HEK293 (cell line): ENCODE results near the gene RAB11A.

Experiments
- TRIM28 ChIP-seq: IDR thresholded peaks from 2 replicates; pipeline ENCODE4 v1.6.1; 2011; ENCODE audit warnings: low read length, control low read depth, borderline replicate concordance
- ZNF394 ChIP-seq: fragments of 450-650 bp; formaldehyde crosslinking; IDR thresholded peaks from 2 replicates; pipeline ENCODE4 v1.5.1; 2016; ENCODE audit warnings: missing biosample characterization, missing genetic modification characterization, mild to moderate bottlenecking, moderate library complexity, borderline replicate concordance
- TF ChIP-seq, protein P1 (sequence below): fragments of 450-650 bp; formaldehyde crosslinking; IDR thresholded peaks from 2 replicates; pipeline ENCODE4 v1.5.1; 2016; ENCODE audit warnings: missing biosample characterization, missing genetic modification characterization
- TF ChIP-seq, protein P2 (sequence below): fragments of 450-650 bp; formaldehyde crosslinking; IDR thresholded peaks from 2 replicates; pipeline ENCODE4 v1.5.1; 2016; ENCODE audit warnings: missing biosample characterization, missing genetic modification characterization

DNA sequence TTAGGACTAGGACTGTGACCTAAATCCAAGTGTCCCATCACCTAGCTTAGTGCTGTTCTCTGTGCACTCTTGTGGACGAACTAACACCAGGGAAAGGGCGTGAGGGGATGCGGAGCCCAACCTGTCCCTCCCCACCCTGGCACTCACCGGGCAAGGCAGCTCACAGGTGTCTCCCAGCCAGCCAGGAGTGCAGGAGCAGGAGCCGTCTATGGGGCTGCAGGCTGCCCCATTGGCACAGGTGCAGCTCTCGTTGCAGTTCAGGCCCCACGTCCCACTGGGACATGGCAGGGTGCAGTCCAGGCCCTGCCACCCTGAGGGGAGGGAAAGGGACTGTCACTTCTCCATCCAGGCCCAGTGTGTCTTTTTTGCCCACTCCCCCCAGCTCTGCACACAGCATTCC lies 60.3 kb downstream of the RAB11A start:
- TF ChIP-seq TRIM28 (no peak), ZNF394 (tag by site-specific recombination) (no peak)
- TF ChIP-seq, protein P1, sequence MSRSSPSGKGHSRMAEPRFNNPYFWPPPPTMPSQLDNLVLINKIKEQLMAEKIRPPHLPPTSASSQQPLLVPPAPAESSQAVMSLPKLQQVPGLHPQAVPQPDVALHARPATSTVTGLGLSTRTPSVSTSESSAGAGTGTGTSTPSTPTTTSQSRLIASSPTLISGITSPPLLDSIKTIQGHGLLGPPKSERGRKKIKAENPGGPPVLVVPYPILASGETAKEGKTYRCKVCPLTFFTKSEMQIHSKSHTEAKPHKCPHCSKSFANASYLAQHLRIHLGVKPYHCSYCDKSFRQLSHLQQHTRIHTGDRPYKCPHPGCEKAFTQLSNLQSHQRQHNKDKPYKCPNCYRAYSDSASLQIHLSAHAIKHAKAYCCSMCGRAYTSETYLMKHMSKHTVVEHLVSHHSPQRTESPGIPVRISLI (tag by site-specific recombination) = no peak
- TF ChIP-seq, protein P2, sequence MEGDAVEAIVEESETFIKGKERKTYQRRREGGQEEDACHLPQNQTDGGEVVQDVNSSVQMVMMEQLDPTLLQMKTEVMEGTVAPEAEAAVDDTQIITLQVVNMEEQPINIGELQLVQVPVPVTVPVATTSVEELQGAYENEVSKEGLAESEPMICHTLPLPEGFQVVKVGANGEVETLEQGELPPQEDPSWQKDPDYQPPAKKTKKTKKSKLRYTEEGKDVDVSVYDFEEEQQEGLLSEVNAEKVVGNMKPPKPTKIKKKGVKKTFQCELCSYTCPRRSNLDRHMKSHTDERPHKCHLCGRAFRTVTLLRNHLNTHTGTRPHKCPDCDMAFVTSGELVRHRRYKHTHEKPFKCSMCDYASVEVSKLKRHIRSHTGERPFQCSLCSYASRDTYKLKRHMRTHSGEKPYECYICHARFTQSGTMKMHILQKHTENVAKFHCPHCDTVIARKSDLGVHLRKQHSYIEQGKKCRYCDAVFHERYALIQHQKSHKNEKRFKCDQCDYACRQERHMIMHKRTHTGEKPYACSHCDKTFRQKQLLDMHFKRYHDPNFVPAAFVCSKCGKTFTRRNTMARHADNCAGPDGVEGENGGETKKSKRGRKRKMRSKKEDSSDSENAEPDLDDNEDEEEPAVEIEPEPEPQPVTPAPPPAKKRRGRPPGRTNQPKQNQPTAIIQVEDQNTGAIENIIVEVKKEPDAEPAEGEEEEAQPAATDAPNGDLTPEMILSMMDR (tag by site-specific recombination) = no peak
